ENCODE data around the gene POU6F1.
A peak's percentile ranks its signal among the peaks of the same experiment; 100 is the strongest.

POU6F1 gene

GRCh38 chr12:51197736-51198567, 19.9 kb downstream of the POU6F1 start:
- DNase-seq (ENCODE audit: low read depth) = no peak

GRCh38 chr12:51196547-51196946, 21.3 kb downstream of the POU6F1 start:
- no peak for DNase-seq (ENCODE audit: low read depth)

GRCh38 chr12:51195841-51196240, 22.0 kb downstream of the POU6F1 start:
- no peak for DNase-seq (ENCODE audit: low read depth)

GRCh38 chr12:51192284-51192671, 25.6 kb downstream of the POU6F1 start:
- DNase-seq (ENCODE audit: low read depth) = no peak

GRCh38 chr12:51191516-51192283, 26.2 kb downstream of the POU6F1 start:
- no peak for DNase-seq (ENCODE audit: low read depth)

- DNase-seq (ENCODE audit: low read depth) = no peak
These were observed 27.0 kb downstream of the POU6F1 start for GRCh38 chr12:51190820-51191219.

GRCh38 chr12:51189790-51190355, 28.0 kb downstream of the POU6F1 start:
- no peak for DNase-seq (ENCODE audit: low read depth)

- DNase-seq (ENCODE audit: low read depth) = no peak
These were observed 29.4 kb downstream of the POU6F1 start for GRCh38 chr12:51188359-51189051.

GRCh38 chr12:51187370-51187987, 30.4 kb downstream of the POU6F1 start:
- no peak for DNase-seq (ENCODE audit: low read depth)

- no peak for DNase-seq (ENCODE audit: low read depth)
These were observed 31.3 kb downstream of the POU6F1 start for GRCh38 chr12:51186465-51187085.

GRCh38 chr12:51185171-51185717, 32.6 kb downstream of the POU6F1 start:
- no peak for DNase-seq (ENCODE audit: low read depth)

GRCh38 chr12:51183816-51184215, 34.0 kb downstream of the POU6F1 start:
- peak; percentile 8 for DNase-seq (ENCODE audit: low read depth)

GRCh38 chr12:51183349-51183748, 34.5 kb downstream of the POU6F1 start:
- DNase-seq (ENCODE audit: low read depth) = no peak

- DNase-seq (ENCODE audit: low read depth) = no peak
These were observed 36.3 kb downstream of the POU6F1 start for GRCh38 chr12:51181558-51181957.

- DNase-seq (ENCODE audit: low read depth) = no peak
These were observed 40.0 kb downstream of the POU6F1 start for GRCh38 chr12:51177897-51178296.

GRCh38 chr12:51174501-51174900, 43.4 kb downstream of the POU6F1 start:
- DNase-seq (ENCODE audit: low read depth) = no peak

GRCh38 chr12:51172515-51173431, 45.1 kb downstream of the POU6F1 start, which contains the start of gene TFCP2:
Gene TFCP2 (minus strand): TSS chr12:51173135. CDS start chr12:51172422, 713 bp downstream.
- peak; percentile 85 for DNase-seq (ENCODE audit: low read depth)

- DNase-seq (ENCODE audit: low read depth) = no peak
These were observed 45.9 kb downstream of the POU6F1 start for GRCh38 chr12:51171884-51172514.

GRCh38 chr12:51163795-51164194, 54.1 kb downstream of the POU6F1 start:
- no peak for DNase-seq (ENCODE audit: low read depth)

Measured in HS-27A (cell line).